Keratinocyte (primary cell): Measurements from ENCODE around the gene ANXA8. TPM values are rescaled to one million over a fixed set of nuclear protein-coding genes. Genes with fewer than 3 reads are reported as not detected.

Experiments used
- DNase-seq: peaks from one replicate; pipeline ENCODE4 v3.0.0-alpha.2; 2011; ENCODE audit warnings: low read depth, missing footprints, low spot score
- FAIRE-seq: peaks from 2 replicates; lab custom pipeline; 2011; peaks lifted over from hg19 to GRCh38; lab: Jason Lieb, UNC
- H2AFZ ChIP-seq: 2 replicates; pipeline ENCODE4 v1.6.0; 2012; ENCODE audit warnings: low read length, control low read depth, inconsistent platforms; ENCODE audit not compliant: control insufficient read depth
- H3K27ac ChIP-seq: 2 replicates; pipeline ENCODE4 v1.5.1; 2011; ENCODE audit warnings: low read length; ENCODE audit not compliant: control insufficient read depth, insufficient read depth
- H3K27me3 ChIP-seq: 3 replicates; pipeline ENCODE4 v1.6.0; 2011; ENCODE audit warnings: low read length; ENCODE audit not compliant: control insufficient read depth, insufficient read depth; ENCODE audit errors: extremely low read depth
- H3K36me3 ChIP-seq, 2 experiments: 2 replicates in 1 of 2; 3 replicates in 1 of 2; pipeline ENCODE4 v1.5.1; 2011; ENCODE audit warnings: low read length in 2 of 2, mild to moderate bottlenecking in 1 of 2; ENCODE audit not compliant: control insufficient read depth in 2 of 2, insufficient read depth in 2 of 2; ENCODE audit errors: extremely low read depth in 1 of 2
- H3K4me1 ChIP-seq: 3 replicates; pipeline ENCODE4 v1.5.1; 2011; ENCODE audit warnings: low read length; ENCODE audit not compliant: control insufficient read depth, insufficient read depth; ENCODE audit errors: extremely low read depth
- H3K4me2 ChIP-seq: 3 replicates; pipeline ENCODE4 v1.6.0; 2011; ENCODE audit warnings: low read depth, low read length; ENCODE audit not compliant: control insufficient read depth, insufficient read depth; ENCODE audit errors: extremely low read depth
- H3K4me3 ChIP-seq, 3 experiments: fragments of 200-600 bp in 1 of 3; sonication (generic) in 1 of 3; 2 replicates in 2 of 3; 3 replicates in 1 of 3; pipeline ENCODE4 v1.5.1; 2011 to 2016; ENCODE audit warnings: low read length in 3 of 3, mild to moderate bottlenecking in 3 of 3, control low read depth in 2 of 3, inconsistent platforms in 1 of 3, low read depth in 1 of 3, mixed read lengths in 1 of 3, mixed run types in 1 of 3, moderate library complexity in 1 of 3; ENCODE audit not compliant: control insufficient read depth in 2 of 3, insufficient read depth in 2 of 3; ENCODE audit errors: extremely low read depth in 1 of 3
- H3K79me2 ChIP-seq: 2 replicates; pipeline ENCODE4 v1.6.0; 2012; ENCODE audit warnings: low read length; ENCODE audit not compliant: control insufficient read depth, insufficient read depth
- H3K9ac ChIP-seq: 3 replicates; pipeline ENCODE4 v1.6.0; 2011; ENCODE audit warnings: low read length; ENCODE audit not compliant: control insufficient read depth, insufficient read depth; ENCODE audit errors: extremely low read depth
- H3K9me1 ChIP-seq: 3 replicates; pipeline ENCODE4 v1.6.0; 2011; ENCODE audit warnings: low read length; ENCODE audit not compliant: control insufficient read depth, insufficient read depth; ENCODE audit errors: extremely low read depth
- H3K9me3 ChIP-seq: 2 replicates; pipeline ENCODE4 v1.5.1; 2012; ENCODE audit warnings: low read depth, low read length; ENCODE audit not compliant: control insufficient read depth
- H4K20me1 ChIP-seq: 3 replicates; pipeline ENCODE4 v1.6.0; 2011; ENCODE audit warnings: low read length; ENCODE audit not compliant: control insufficient read depth, insufficient read depth; ENCODE audit errors: extremely low read depth
- EZH2 ChIP-seq: IDR thresholded peaks from one replicate; pipeline ENCODE4 v1.6.1; 2012; ENCODE audit warnings: inconsistent platforms, mild to moderate bottlenecking, low read length, moderate library complexity
- dilution Hi-C: fragments of 300-500 bp; cut with MboI; formaldehyde crosslinking; loops from one replicate; pipeline ENCODE4 v1.7.0; 2020; ENCODE audit warnings: low sequenced_read_pairs; ENCODE audit not compliant: extremely low pct_ligation_motif_present
- polyA plus RNA-seq, 5 experiments: library from polyadenylated mRNA; depleted of rRNA in 3 of 5; stranded (reverse) in 3 of 5; stranded (forward) in 1 of 5; unstranded in 1 of 5; fragments of >200 nt; gene quantifications; 1 replicate in 1 of 5; 2 replicates in 3 of 5; 3 replicates in 1 of 5; pipeline versions ENCODE4 v1.2.1 to v1.2.3, GENCODE V29; 2011 to 2012; ENCODE audit warnings: missing spikeins in 2 of 5, low read depth in 1 of 5, low replicate concordance in 1 of 5
- small RNA-seq, 3 experiments: library from RNA; depleted of rRNA; stranded (forward); fragments of <200 nt; gene quantifications; one replicate each; pipeline ENCODE3, GENCODE V24; 2012; ENCODE audit warnings: low read depth in 3 of 3, low replicate concordance in 1 of 3; ENCODE audit not compliant: insufficient read length in 3 of 3
- TF ChIP-seq, protein P1 (sequence below), 3 experiments: IDR thresholded peaks in 1 of 3; conservative IDR thresholded peaks in 1 of 3; optimal IDR thresholded peaks in 1 of 3; 2 replicates in 2 of 3; 3 replicates in 1 of 3; pipeline versions ENCODE3 to v1.5.1; 2011; ENCODE audit warnings: low read length in 3 of 3, mild to moderate bottlenecking in 3 of 3, moderate library complexity in 2 of 3, control low read depth in 1 of 3, inconsistent platforms in 1 of 3; ENCODE audit not compliant: insufficient read depth in 2 of 3; ENCODE audit errors: extremely low read depth in 1 of 3

ANXA8 gene
- polyA plus RNA-seq, 1 donor (not counting 4 experiments of a cell fraction or from before 2014, with no cell fraction given): 820 TPM

- Histone ChIP-seq H3K9me3 (no peaks in the 10 kb centered on the region), H3K79me2 (no peaks in the 10 kb centered on the region), H3K36me3 (no peaks in the 10 kb centered on the region), H3K9ac (no peak overlapping the region), H2AFZ (no peak overlapping the region), H3K4me2 (no peak overlapping the region), H4K20me1 (no peaks in the 10 kb centered on the region), H3K27ac (no peak overlapping the region), H3K4me3 (no peak overlapping the region), H3K9me1 (no peaks in the 10 kb centered on the region), H3K27me3 (no peaks in the 10 kb centered on the region), H3K4me1 (no peaks in the 10 kb centered on the region)
- TF ChIP-seq EZH2: no peak
- TF ChIP-seq, protein P1, sequence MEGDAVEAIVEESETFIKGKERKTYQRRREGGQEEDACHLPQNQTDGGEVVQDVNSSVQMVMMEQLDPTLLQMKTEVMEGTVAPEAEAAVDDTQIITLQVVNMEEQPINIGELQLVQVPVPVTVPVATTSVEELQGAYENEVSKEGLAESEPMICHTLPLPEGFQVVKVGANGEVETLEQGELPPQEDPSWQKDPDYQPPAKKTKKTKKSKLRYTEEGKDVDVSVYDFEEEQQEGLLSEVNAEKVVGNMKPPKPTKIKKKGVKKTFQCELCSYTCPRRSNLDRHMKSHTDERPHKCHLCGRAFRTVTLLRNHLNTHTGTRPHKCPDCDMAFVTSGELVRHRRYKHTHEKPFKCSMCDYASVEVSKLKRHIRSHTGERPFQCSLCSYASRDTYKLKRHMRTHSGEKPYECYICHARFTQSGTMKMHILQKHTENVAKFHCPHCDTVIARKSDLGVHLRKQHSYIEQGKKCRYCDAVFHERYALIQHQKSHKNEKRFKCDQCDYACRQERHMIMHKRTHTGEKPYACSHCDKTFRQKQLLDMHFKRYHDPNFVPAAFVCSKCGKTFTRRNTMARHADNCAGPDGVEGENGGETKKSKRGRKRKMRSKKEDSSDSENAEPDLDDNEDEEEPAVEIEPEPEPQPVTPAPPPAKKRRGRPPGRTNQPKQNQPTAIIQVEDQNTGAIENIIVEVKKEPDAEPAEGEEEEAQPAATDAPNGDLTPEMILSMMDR (optimal IDR thresholded peaks at IDR 0.05 in 1 of 3, IDR thresholded peaks at IDR 0.05 in 1 of 3, conservative IDR thresholded peaks at IDR 0.05 in 1 of 3; ENCODE audit: extremely low read depth in 1 of 3, insufficient read depth in 2 of 3, low read length in 3 of 3): no peak
- DNase-seq (no peak), FAIRE-seq (no peak)
- dilution Hi-C loops: no loop called here
These were observed 65.6 kb downstream of the ANXA8 start for GRCh38 chr10:47418321-47418720.

Small RNA genes lying within 50 kb of the gene (small RNA-seq; reads per million reads assigned to genes)
- 0 reads per million in 3 experiments for gene AL591684.3
- 0 reads per million in 3 experiments for gene RNA5SP312

Other genes with a start within 250 kb of the ANXA8 start
- not detected in 3 replicates for gene GDF10, start 183.9 kb downstream of the ANXA8 start, polyA plus RNA-seq
- not detected in 3 replicates for gene GDF2, start 161.7 kb downstream of the ANXA8 start, polyA plus RNA-seq
- gene RBP3, start 135.8 kb downstream of the ANXA8 start, polyA plus RNA-seq: not detected in 3 replicates
- 1.2 to 1.4 TPM (median 1.4 TPM) in 3 replicates for gene ZNF488, start 99.8 kb downstream of the ANXA8 start, polyA plus RNA-seq
- 3.9 to 23.2 TPM (median 10.6 TPM) in 3 replicates for gene FAM25G, start 7.6 kb upstream of the ANXA8 start, polyA plus RNA-seq
- gene AGAP9, start 39.5 kb upstream of the ANXA8 start, polyA plus RNA-seq: 3.5 to 7.3 TPM (median 6.5 TPM) in 3 replicates